IMR-90 (cell line): ENCODE results near the gene ODF2.

Experiments
- CEBPB ChIP-seq: IDR thresholded peaks from 2 replicates; pipeline ENCODE4 v1.6.1; 2012; ENCODE audit warnings: low read depth, low read length, improper control_type of control experiment
- CTCF ChIP-seq: conservative IDR thresholded peaks from 2 replicates; pipeline ENCODE4 v1.5.1; 2012; ENCODE audit warnings: mild to moderate bottlenecking, low read depth, low read length, improper control_type of control experiment
- MAZ ChIP-seq: IDR thresholded peaks from 2 replicates; pipeline ENCODE4 v1.6.1; 2012; ENCODE audit warnings: low read depth, mild to moderate bottlenecking, low read length, improper control_type of control experiment, moderate library complexity, borderline replicate concordance
- NFE2L2 ChIP-seq: fragments of 150-350 bp; IDR thresholded peaks from 2 replicates; pipeline ENCODE4 v1.6.1; 2016; ENCODE audit warnings: low read depth, mild to moderate bottlenecking, low read length
- POLR2A ChIP-seq: IDR thresholded peaks from 2 replicates; pipeline ENCODE4 v1.6.1; 2012; ENCODE audit warnings: mild to moderate bottlenecking, low read depth, low read length
- RCOR1 ChIP-seq: IDR thresholded peaks from 2 replicates; pipeline ENCODE4 v1.6.1; 2012; ENCODE audit warnings: mild to moderate bottlenecking, low read length, improper control_type of control experiment; ENCODE audit not compliant: insufficient replicate concordance
- SMC3 ChIP-seq: fragments of 150-350 bp; IDR thresholded peaks from 2 replicates; pipeline ENCODE4 v1.6.1; 2016; ENCODE audit warnings: low read depth, mild to moderate bottlenecking, antibody characterized with exemption, low read length, moderate library complexity
- USF2 ChIP-seq: fragments of 150-350 bp; IDR thresholded peaks from 2 replicates; pipeline ENCODE4 v1.6.1; 2017; ENCODE audit warnings: mild to moderate bottlenecking, antibody characterized with exemption, low read length, low read depth

GRCh38 chr9:128512820-128513219 is 57.0 kb downstream of the ODF2 start:
- TF ChIP-seq SMC3, result no peak
- no peak for TF ChIP-seq POLR2A
- no peak for TF ChIP-seq CTCF
- no peak for TF ChIP-seq NFE2L2
- TF ChIP-seq CEBPB, result no peak
- no peak for TF ChIP-seq RCOR1
- TF ChIP-seq USF2, result no peak
- TF ChIP-seq MAZ, result no peak
